SK-N-SH (cell line): ENCODE measurements around the gene USH1C. TPM values are rescaled to one million over a fixed set of nuclear protein-coding genes. Genes with fewer than 3 reads are reported as not detected.

Experiments used
- CTCF ChIA-PET: fragments of 300-600, 350-600 bp; formaldehyde crosslinking; extraction: SDS; loops from one replicate; lab custom pipeline; 2021; lab: Yijun Ruan, JAX
- POLR2A ChIA-PET: fragments of 350-600 bp; sonication (Branson Sonifier 250); formaldehyde crosslinking; extraction: SDS; loops from one replicate; lab custom pipeline; 2020; ENCODE audit warnings: antibody characterized with exemption, inconsistent platforms; lab: Yijun Ruan, JAX
- DNase-seq: peaks from one replicate; pipeline ENCODE4 v3.0.0; 2012
- H2AFZ ChIP-seq: fragments of 200-600 bp; sonication (generic); 2 replicates; pipeline ENCODE4 v1.8.1; 2016; ENCODE audit warnings: antibody characterized with exemption, mild to moderate bottlenecking, low read depth
- H3F3A ChIP-seq: fragments of 200-600 bp; sonication (generic); replicated peaks from 2 replicates; pipeline ENCODE3; 2016; ENCODE audit warnings: antibody characterized with exemption, mild to moderate bottlenecking; ENCODE audit not compliant: insufficient read depth
- H3K27ac ChIP-seq, 2 experiments: fragments of 200-500 bp in 1 of 2; fragments of 200-600 bp in 1 of 2; sonication (Bioruptor generic) in 1 of 2; sonication (generic), shearing (Covaris generic) in 1 of 2; 2 replicates each; pipeline versions ENCODE4 v1.5.1 to v1.6.1; 2014 to 2016; ENCODE audit warnings: low read depth in 2 of 2, inconsistent platforms in 1 of 2, low read length in 1 of 2, mild to moderate bottlenecking in 1 of 2, mixed read lengths in 1 of 2
- H3K27me3 ChIP-seq: fragments of 200-600 bp; sonication (generic), shearing (Covaris generic); 2 replicates; pipeline ENCODE4 v1.6.1; 2016; ENCODE audit warnings: mixed run types; ENCODE audit not compliant: insufficient read depth
- H3K36me3 ChIP-seq, 2 experiments: fragments of 200-500 bp in 1 of 2; fragments of 200-600 bp in 1 of 2; sonication (Bioruptor generic) in 1 of 2; sonication (generic) in 1 of 2; replicated peaks in 1 of 2; 2 replicates each; pipeline versions ENCODE3 to v1.5.1; 2014 to 2016; ENCODE audit warnings: low read length in 1 of 2, mild to moderate bottlenecking in 1 of 2; ENCODE audit not compliant: insufficient read depth in 2 of 2, control insufficient read depth in 1 of 2
- H3K4me1 ChIP-seq, 2 experiments: fragments of 200-500 bp in 1 of 2; fragments of 200-600 bp in 1 of 2; sonication (Bioruptor generic) in 1 of 2; sonication (generic), shearing (Covaris generic) in 1 of 2; 2 replicates each; pipeline versions ENCODE4 v1.5.1 to v1.6.1; 2014 to 2016; ENCODE audit warnings: low read depth in 1 of 2, low read length in 1 of 2, mixed run types in 1 of 2; ENCODE audit not compliant: insufficient read depth in 2 of 2, control insufficient read depth in 1 of 2
- H3K4me2 ChIP-seq: fragments of 200-600 bp; sonication (generic), shearing (Covaris generic); 2 replicates; pipeline ENCODE4 v1.6.1; 2017; ENCODE audit warnings: mixed run types
- H3K4me3 ChIP-seq, 2 experiments: fragments of 200-500 bp in 1 of 2; fragments of 200-600 bp in 1 of 2; sonication (Bioruptor generic) in 1 of 2; sonication (generic), shearing (Covaris generic) in 1 of 2; 2 replicates each; pipeline versions ENCODE4 v1.5.1 to v1.8.1; 2014 to 2016; ENCODE audit warnings: low read depth in 2 of 2, inconsistent platforms in 1 of 2, low read length in 1 of 2, mild to moderate bottlenecking in 1 of 2, mixed read lengths in 1 of 2, moderate library complexity in 1 of 2
- H3K79me2 ChIP-seq: fragments of 200-600 bp; sonication (generic); 2 replicates; pipeline ENCODE4 v1.8.1; 2017; ENCODE audit warnings: mild to moderate bottlenecking; ENCODE audit not compliant: insufficient read depth
- H3K9ac ChIP-seq: fragments of 200-600 bp; sonication (generic); 2 replicates; pipeline ENCODE4 v1.6.1; 2017; ENCODE audit warnings: mixed run types
- H3K9me2 ChIP-seq: fragments of 200-600 bp; sonication (generic); 2 replicates; pipeline ENCODE4 v1.6.1; 2017; ENCODE audit warnings: mixed run types
- H3K9me3 ChIP-seq: fragments of 200-600 bp; sonication (generic); 2 replicates; pipeline ENCODE4 v1.6.1; 2017; ENCODE audit warnings: mixed run types, mild to moderate bottlenecking, moderate library complexity
- H4K20me1 ChIP-seq: fragments of 200-600 bp; sonication (generic); 2 replicates; pipeline ENCODE4 v1.6.1; 2017; ENCODE audit warnings: mild to moderate bottlenecking, mixed run types; ENCODE audit not compliant: insufficient read depth
- CHD2 ChIP-seq: fragments of 150-350 bp; IDR thresholded peaks from 2 replicates; pipeline ENCODE4 v1.6.1; 2018; ENCODE audit warnings: low read length; ENCODE audit not compliant: partially characterized antibody
- ELF1 ChIP-seq: IDR thresholded peaks from 2 replicates; pipeline ENCODE4 v1.4.0; 2012
- FOSL2 ChIP-seq: IDR thresholded peaks from 2 replicates; pipeline ENCODE4 v1.4.0; 2012; ENCODE audit warnings: low read depth, mild to moderate bottlenecking, moderate library complexity, borderline replicate concordance
- FOXM1 ChIP-seq: IDR thresholded peaks from 2 replicates; pipeline ENCODE4 v1.4.0; 2012; ENCODE audit warnings: low read depth, mild to moderate bottlenecking
- JUND ChIP-seq: IDR thresholded peaks from 2 replicates; pipeline ENCODE4 v1.4.0; 2012
- MAX ChIP-seq: IDR thresholded peaks from 2 replicates; pipeline ENCODE4 v1.4.0; 2012; ENCODE audit warnings: low read depth
- MXI1 ChIP-seq: IDR thresholded peaks from 2 replicates; pipeline ENCODE4 v1.6.1; 2012; ENCODE audit warnings: mild to moderate bottlenecking, low read depth, low read length, improper control_type of control experiment
- PBX3 ChIP-seq: IDR thresholded peaks from 2 replicates; pipeline ENCODE4; 2012
- POLR2AphosphoS5 ChIP-seq: IDR thresholded peaks from 2 replicates; pipeline ENCODE4 v1.6.1; 2012; ENCODE audit warnings: low read depth, low read length
- RAD21 ChIP-seq: IDR thresholded peaks from 2 replicates; pipeline ENCODE4 v1.6.1; 2012; ENCODE audit warnings: mild to moderate bottlenecking, low read length
- RCOR1 ChIP-seq: fragments of 150-350 bp; IDR thresholded peaks from 2 replicates; pipeline ENCODE4 v1.6.1; 2017; ENCODE audit warnings: antibody characterized with exemption, low read length
- RXRA ChIP-seq: IDR thresholded peaks from 2 replicates; pipeline ENCODE4 v1.4.0; 2012; ENCODE audit warnings: low read depth, mild to moderate bottlenecking, borderline replicate concordance
- SIN3A ChIP-seq: IDR thresholded peaks from 2 replicates; pipeline ENCODE4 v1.6.1; 2012; ENCODE audit warnings: low read depth, mild to moderate bottlenecking, low read length, moderate library complexity, borderline replicate concordance
- SMC3 ChIP-seq: IDR thresholded peaks from 2 replicates; pipeline ENCODE4 v1.6.1; 2012; ENCODE audit warnings: low read depth, low read length, improper control_type of control experiment
- TAF1 ChIP-seq: IDR thresholded peaks from 2 replicates; pipeline ENCODE4 v1.6.1; 2012; ENCODE audit warnings: low read depth, mild to moderate bottlenecking, low read length, moderate library complexity, borderline replicate concordance
- TCF12 ChIP-seq: IDR thresholded peaks from 2 replicates; pipeline ENCODE4 v1.4.0; 2012
- TEAD4 ChIP-seq: IDR thresholded peaks from 2 replicates; pipeline ENCODE4 v1.4.0; 2012; ENCODE audit warnings: mild to moderate bottlenecking, borderline replicate concordance; ENCODE audit not compliant: insufficient read depth
- USF1 ChIP-seq: IDR thresholded peaks from 2 replicates; pipeline ENCODE4 v1.4.0; 2012; ENCODE audit warnings: low read depth, borderline replicate concordance
- YY1 ChIP-seq: IDR thresholded peaks from 2 replicates; pipeline ENCODE4 v1.4.0; 2012; ENCODE audit warnings: low read depth, mild to moderate bottlenecking
- WGBS: methylation state at CpG from one replicate; pipeline ENCODE4 v1.1.6; 2017; ENCODE audit warnings: low lambda C conversion rate; 5-methylcytosine and 5-hydroxymethylcytosine counted together
- polyA plus RNA-seq, 3 experiments: library from polyadenylated mRNA; depleted of rRNA; stranded (reverse); fragments of >200 nt; gene quantifications; 2 replicates each; pipeline ENCODE4 v1.2.3, GENCODE V29; 2012

USH1C gene
- polyA plus RNA-seq, 1 of the 3 experiments (the other 2 are of a cell fraction): not detected

GRCh38 chr11:17541330-17541885, 2.8 kb downstream of the USH1C start:
- WGBS: 9% methylated on average over 2 of the region's 4 CpGs
- H4K20me1 ChIP-seq: no peaks in the 10 kb centered on the region
- no peak overlapping the region for H2AFZ ChIP-seq
- H3K79me2 ChIP-seq: no peaks in the 10 kb centered on the region
- no peaks in the 10 kb centered on the region for H3K9me3 ChIP-seq
- no peaks in the 10 kb centered on the region for H3K36me3 ChIP-seq
- no peak for DNase-seq
- H3K4me1 ChIP-seq: no peaks in the 10 kb centered on the region
- no peak overlapping the region for H3K27ac ChIP-seq
- no peak for TF ChIP-seq TAF1
- no peak for TF ChIP-seq RAD21
- no peak for TF ChIP-seq FOXM1
- no peak for TF ChIP-seq TCF12
- no peak for TF ChIP-seq USF1
- TF ChIP-seq CHD2: no peak
- no peak for TF ChIP-seq YY1
- no peak for TF ChIP-seq ELF1
- no peak for TF ChIP-seq MAX
- TF ChIP-seq RXRA: no peak
- TF ChIP-seq POLR2AphosphoS5: no peak
- no peak for TF ChIP-seq MXI1
- no peak for TF ChIP-seq SIN3A
- no peak for TF ChIP-seq FOSL2
- no peak for TF ChIP-seq TEAD4
- no peak for TF ChIP-seq PBX3
- no peak for TF ChIP-seq JUND
- POLR2A ChIA-PET: no interaction called here
- no peak overlapping the region for H3K4me2 ChIP-seq
- no peak overlapping the region for H3K9ac ChIP-seq
- CTCF ChIA-PET: interaction anchor here (1.2 to 4.0 kb wide), 3 partner anchors 9 to 190 kb away, joined by 3 to 31 read pairs (median 3); no protein-coding TSS in a partner anchor
- no peaks in the 10 kb centered on the region for H3F3A ChIP-seq
- no peaks in the 10 kb centered on the region; the same call in 1 of the 2 replicates for H3K27me3 ChIP-seq
- H3K9me2 ChIP-seq: no peaks in the 10 kb centered on the region
- H3K4me3 ChIP-seq: no peak overlapping the region

- no peaks in the 10 kb centered on the region for H3K4me1 ChIP-seq
- H3K4me2 ChIP-seq: no peak overlapping the region
- no peaks in the 10 kb centered on the region for H3K9me2 ChIP-seq
- H3K9ac ChIP-seq: no peak overlapping the region
- no peak overlapping the region for H3K27ac ChIP-seq
- no peaks in the 10 kb centered on the region for H3K79me2 ChIP-seq
- no peak overlapping the region for H3K4me3 ChIP-seq
- ChIA-PET POLR2A (no interaction called here), CTCF (interaction anchor here (1.4 kb wide), 1 partner anchor 9 kb away, joined by 3 read pairs; no protein-coding TSS in a partner anchor)
- no peaks in the 10 kb centered on the region for H3K9me3 ChIP-seq
- no peaks in the 10 kb centered on the region for H3K36me3 ChIP-seq
- no peak overlapping the region for H2AFZ ChIP-seq
- H4K20me1 ChIP-seq: no peaks in the 10 kb centered on the region
- H3K27me3 ChIP-seq: no peaks in the 10 kb centered on the region; the same call in 1 of the 2 replicates
- no peak for TF ChIP-seq MXI1
- no peak for TF ChIP-seq SMC3
- no peak for TF ChIP-seq RCOR1
- no peaks in the 10 kb centered on the region for H3F3A ChIP-seq
- WGBS: 55% methylated on average over 4 of the region's 4 CpGs
- no peak for DNase-seq
Measured at GRCh38 chr11:17540807-17541206, 3.4 kb downstream of the USH1C start.
